GM15510 (cell line): Measurements from ENCODE around the gene ADAMTSL5.

Source experiments
- POLR2A ChIP-seq: IDR thresholded peaks from 3 replicates; pipeline ENCODE4 v1.6.1; 2011; ENCODE audit warnings: borderline replicate concordance; ENCODE audit not compliant: insufficient read length; ENCODE audit errors: extremely low read depth

ADAMTSL5 gene

GRCh38 chr19:1496714-1497577, 15.9 kb downstream of the ADAMTSL5 start:
- TF ChIP-seq POLR2A, result no peak

GRCh38 chr19:1495799-1496713, 16.8 kb downstream of the ADAMTSL5 start:
- no peak for TF ChIP-seq POLR2A

- TF ChIP-seq POLR2A, result no peak
Measured at GRCh38 chr19:1495051-1495798, 17.6 kb downstream of the ADAMTSL5 start.

- no peak for TF ChIP-seq POLR2A
Measured at GRCh38 chr19:1494115-1494815, 18.6 kb downstream of the ADAMTSL5 start.

- TF ChIP-seq POLR2A, result no peak
Measured at GRCh38 chr19:1492474-1493006, 20.3 kb downstream of the ADAMTSL5 start.

- no peak for TF ChIP-seq POLR2A
Measured at GRCh38 chr19:1491849-1492170, 21.0 kb downstream of the ADAMTSL5 start.

- TF ChIP-seq POLR2A, result no peak
Measured at GRCh38 chr19:1491114-1491848, 21.5 kb downstream of the ADAMTSL5 start, which contains the start of gene REEP6. Gene REEP6, plus strand, starts transcription at chr19:1491181. Its CDS starts 89 bp downstream, at chr19:1491270.

GRCh38 chr19:1490311-1491113, 22.3 kb downstream of the ADAMTSL5 start, which contains the start of gene PCSK4:
Gene PCSK4, minus strand, starts transcription at chr19:1490350. Its CDS starts 4 bp downstream, at chr19:1490346.
- peak; percentile 0 for TF ChIP-seq POLR2A

GRCh38 chr19:1489463-1490310, 23.1 kb downstream of the ADAMTSL5 start:
- TF ChIP-seq POLR2A, result peak; percentile 35

- TF ChIP-seq POLR2A, result no peak
Measured at GRCh38 chr19:1488282-1488601, 24.6 kb downstream of the ADAMTSL5 start.

GRCh38 chr19:1487576-1488281, 25.1 kb downstream of the ADAMTSL5 start:
- TF ChIP-seq POLR2A, result no peak
